Heart left ventricle (tissue), 16 donors: ENCODE data around the gene EIPR1. TPM values are rescaled to one million over a fixed set of nuclear protein-coding genes. Genes with fewer than 3 reads are reported as not detected.
A peak's percentile ranks its signal among the peaks of the same experiment; 100 is the strongest.

ENCODE experiments used
- ATAC-seq, 4 donors: fragments of 200-7000 bp; cut with Tn5 transposase; one replicate each; pipeline ENCODE4 v1.9.1; 2020 to 2022; ENCODE audit warnings: moderate library complexity in 4 of 4, mild to moderate bottlenecking in 3 of 4, moderate number of reproducible peaks in 1 of 4
- DNase-seq, 5 donors: peaks; one replicate each; pipeline ENCODE4 v3.0.0-alpha.2; 2020
- H3K27ac ChIP-seq, 12 donors: fragments of 200-600 bp; sonication (generic) in 4 of 12; one replicate each; pipeline versions ENCODE4 v1.5.0 to v1.8.0; 2016 to 2022; ENCODE audit warnings: mild to moderate bottlenecking in 2 of 12
- H3K27me3 ChIP-seq, 9 donors: fragments of 200-600 bp; sonication (generic) in 2 of 9; one replicate each; pipeline versions ENCODE4 v1.5.1 to v1.8.0; 2016 to 2022; ENCODE audit warnings: mild to moderate bottlenecking in 3 of 9
- H3K36me3 ChIP-seq, 9 donors: fragments of 200-600 bp; sonication (generic) in 2 of 9; one replicate each; pipeline versions ENCODE4 v1.5.0 to v1.8.0; 2018 to 2022; ENCODE audit warnings: mild to moderate bottlenecking in 2 of 9
- H3K4me1 ChIP-seq, 12 donors: fragments of 200-600 bp; sonication (generic) in 4 of 12; one replicate each; pipeline versions ENCODE4 v1.5.0 to v1.8.0; 2016 to 2022; ENCODE audit warnings: mild to moderate bottlenecking in 3 of 12
- H3K4me3 ChIP-seq, 12 donors: fragments of 200-600 bp; sonication (generic) in 4 of 12; one replicate each; pipeline versions ENCODE4 v1.5.0 to v1.8.0; 2017 to 2022; ENCODE audit warnings: mild to moderate bottlenecking in 9 of 12, moderate library complexity in 4 of 12
- H3K9me3 ChIP-seq, 12 donors: fragments of 200-600 bp; sonication (generic) in 4 of 12; one replicate each; pipeline versions ENCODE4 v1.5.0 to v1.8.0; 2016 to 2022; ENCODE audit warnings: mild to moderate bottlenecking in 1 of 12
- POLR2A ChIP-seq, 2 donors: fragments of 450-650 bp; IDR thresholded peaks; one replicate each; pipeline ENCODE4 v1.6.1; 2017; ENCODE audit warnings: antibody characterized with exemption in 2 of 2, mild to moderate bottlenecking in 2 of 2, moderate library complexity in 2 of 2
- WGBS, 4 donors: extraction: QIAGEN DNeasy Blood & Tissue Kit in 2 of 4; methylation state at CpG; one replicate each; pipeline versions ENCODE4 v1.1.5 to v1.1.7; 2013 to 2018; 5-methylcytosine and 5-hydroxymethylcytosine counted together
- intact Hi-C, 10 donors: fragments of 100-400 bp; cut with DNase I; formaldehyde crosslinking; loops; one replicate each; pipeline versions ENCODE4 v1.11.1 to v1.14.2; 2022
- polyA plus RNA-seq, 2 donors: library from polyadenylated mRNA; stranded (reverse); fragments of 200-250 nt; gene quantifications; one replicate each; pipeline ENCODE4 v1.2.3, GENCODE V29; 2013
- total RNA-seq, 9 donors: library from RNA; depleted of rRNA in 2 of 9; stranded (reverse); fragments of >200 nt in 2 of 9; fragmentation: NEBNext Ultra II Directional in 3 of 9; extraction: Animal tissue kit (Norgen Biotek cat#: 25700) in 3 of 9; gene quantifications; one replicate each; pipeline versions ENCODE4 v1.1.0 to v1.2.4, GENCODE V29; 2016 to 2023
- TF ChIP-seq, protein P1 (sequence below), 12 donors: fragments of 200-600 bp; sonication (generic) in 4 of 12; IDR thresholded peaks; one replicate each; pipeline versions ENCODE4 v1.5.0 to v1.8.0; 2018 to 2022; ENCODE audit warnings: antibody characterized with exemption in 12 of 12, mild to moderate bottlenecking in 5 of 12
- donor health status: ischemic (EF 13 %, LVEDD 7.1; RV severe dilation, severe dysfunction).
- donor health status: healthy with polysubstance abuse.
- donor health status: DM: no; HTN: yes; CAD: no.
- donor health status: DM: no; HTN: no; CAD: no.
- donor health status: ischemic (EF 25% LVEDD 6.9; RV normal size, moderate dysfunction).
- donor health status: ischemic (EF 25% LVEDD 5.7; RV mildly dilated, moderate dysfunction).
- donor health status: healthy.
- donor health status: DM: yes; HTN: yes; CAD: no.
- donor health status: ischemic (EF 35%, LVEDD 5.7; RV mildly dilated, moderate dysfunction).
- donor health status: nonischemic (EF 11% LVEDD 7.7; RV severe dilation, severe dysfunction).
- donor health status: DM: yes; HTN: yes; CAD: no.
- donor health status: PGD.
- donor health status: ischemic (EF 29% LVEDD 5.4; RV normal size, mild dysfunction).
- donor health status: nonischemic (EF 23%, LVEDD 6.1; RV moderate dilation, normal function).

EIPR1 gene
- total and polyA plus RNA-seq, 11 donors = 7.9 to 26.1 (median 13.3) TPM

DNA sequence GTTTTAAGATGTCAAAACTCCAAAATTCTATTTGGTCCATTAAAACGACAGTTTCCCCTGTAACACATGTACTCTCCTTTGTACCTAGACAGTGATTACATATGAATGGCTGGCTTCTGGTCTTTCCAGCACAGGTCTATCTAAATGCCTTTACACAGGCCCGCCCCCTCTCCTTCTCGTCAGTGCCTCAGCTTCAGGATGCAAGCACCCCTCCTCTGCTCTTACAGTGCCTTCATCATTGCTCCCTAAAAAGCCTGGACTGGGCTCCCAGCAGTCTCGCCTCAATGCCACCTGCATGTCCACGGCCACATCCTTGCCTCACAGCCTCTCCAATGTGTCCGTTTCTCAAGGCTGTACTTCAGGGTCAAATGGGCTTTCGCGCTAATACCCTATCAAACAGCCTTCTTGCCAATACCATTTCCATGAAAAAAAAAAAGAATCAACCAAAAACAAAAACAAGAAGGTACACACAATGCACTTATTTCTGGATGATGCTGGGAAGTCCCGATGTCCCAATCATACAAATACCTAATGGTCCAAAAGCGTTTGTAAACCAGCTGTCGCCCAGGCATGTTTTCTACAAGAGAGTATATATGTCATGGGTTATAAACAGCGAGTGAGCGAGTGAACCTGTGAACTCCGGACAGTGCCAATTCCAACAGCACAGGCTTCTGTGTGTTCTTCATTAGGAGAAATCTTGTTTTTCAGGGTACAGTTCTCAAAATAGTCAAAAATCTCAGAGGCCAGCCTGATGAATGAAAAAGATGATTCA lies 77.2 kb downstream of the EIPR1 start:
- Histone ChIP-seq H3K4me3 (no peak overlapping the region), H3K27ac (no peak overlapping the region), H3K36me3 (peaks cover 0 to 7% (median 0%) of the 10 kb centered on the region in 9 donors), H3K9me3 (no peaks in the 10 kb centered on the region), H3K4me1 (peaks cover 0 to 14% (median 5%) of the 10 kb centered on the region in 12 donors), H3K27me3 (no peaks in the 10 kb centered on the region)
- DNase-seq (no peak), ATAC-seq (no peak)
- no peak for TF ChIP-seq POLR2A (IDR thresholded peaks at IDR 0.05)
- TF ChIP-seq, protein P1, sequence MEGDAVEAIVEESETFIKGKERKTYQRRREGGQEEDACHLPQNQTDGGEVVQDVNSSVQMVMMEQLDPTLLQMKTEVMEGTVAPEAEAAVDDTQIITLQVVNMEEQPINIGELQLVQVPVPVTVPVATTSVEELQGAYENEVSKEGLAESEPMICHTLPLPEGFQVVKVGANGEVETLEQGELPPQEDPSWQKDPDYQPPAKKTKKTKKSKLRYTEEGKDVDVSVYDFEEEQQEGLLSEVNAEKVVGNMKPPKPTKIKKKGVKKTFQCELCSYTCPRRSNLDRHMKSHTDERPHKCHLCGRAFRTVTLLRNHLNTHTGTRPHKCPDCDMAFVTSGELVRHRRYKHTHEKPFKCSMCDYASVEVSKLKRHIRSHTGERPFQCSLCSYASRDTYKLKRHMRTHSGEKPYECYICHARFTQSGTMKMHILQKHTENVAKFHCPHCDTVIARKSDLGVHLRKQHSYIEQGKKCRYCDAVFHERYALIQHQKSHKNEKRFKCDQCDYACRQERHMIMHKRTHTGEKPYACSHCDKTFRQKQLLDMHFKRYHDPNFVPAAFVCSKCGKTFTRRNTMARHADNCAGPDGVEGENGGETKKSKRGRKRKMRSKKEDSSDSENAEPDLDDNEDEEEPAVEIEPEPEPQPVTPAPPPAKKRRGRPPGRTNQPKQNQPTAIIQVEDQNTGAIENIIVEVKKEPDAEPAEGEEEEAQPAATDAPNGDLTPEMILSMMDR (IDR thresholded peaks at IDR 0.05) = no peak
- 93 to 96% (median 94%) methylated on average over 14 of the region's 14 CpGs for WGBS, 4 donors
- intact Hi-C loops = loop anchor here (5.0 to 10.0 kb wide), 6 partner anchors 293 to 1448 kb away; no protein-coding TSS in a partner anchor

GRCh38 chr2:3299703-3300102 lies 77.9 kb downstream of the EIPR1 start:
- DNase-seq = no peak
- no peak for ATAC-seq
- no peak for TF ChIP-seq POLR2A (IDR thresholded peaks at IDR 0.05)
- TF ChIP-seq, protein P1 (IDR thresholded peaks at IDR 0.05) = no peak
- Histone ChIP-seq H3K27ac (no peak overlapping the region), H3K4me1 (peaks cover 0 to 14% (median 5%) of the 10 kb centered on the region in 12 donors), H3K9me3 (no peaks in the 10 kb centered on the region), H3K27me3 (no peaks in the 10 kb centered on the region), H3K4me3 (no peak overlapping the region), H3K36me3 (peaks cover 0 to 7% (median 0%) of the 10 kb centered on the region in 9 donors)
- intact Hi-C loops = loop anchor here (5.0 to 10.0 kb wide), 6 partner anchors 292 to 1447 kb away; no protein-coding TSS in a partner anchor
- 96 to 97% (median 97%) methylated on average over 7 of the region's 7 CpGs for WGBS, 4 donors

- intact Hi-C loops = no loop called here
- no peak for TF ChIP-seq POLR2A (IDR thresholded peaks at IDR 0.05)
- TF ChIP-seq, protein P1 (IDR thresholded peaks at IDR 0.05) = no peak
- no peaks in the 10 kb centered on the region for H3K9me3 ChIP-seq
- 92 to 96% (median 96%) methylated on average over 12 of the region's 12 CpGs for WGBS, 4 donors
- no peaks in the 10 kb centered on the region for H3K27me3 ChIP-seq
- peaks cover 0 to 7% (median 0%) of the 10 kb centered on the region in 9 donors for H3K36me3 ChIP-seq
- ATAC-seq (no peak), DNase-seq (peak in 1 of 5 donors; percentile 42)
- H3K4me1 ChIP-seq = peaks cover 0 to 14% (median 5%) of the 10 kb centered on the region in 12 donors
- no peak overlapping the region for H3K4me3 ChIP-seq
- no peak overlapping the region for H3K27ac ChIP-seq
Observed at GRCh38 chr2:3299130-3299529, 78.5 kb downstream of the EIPR1 start.

DNA sequence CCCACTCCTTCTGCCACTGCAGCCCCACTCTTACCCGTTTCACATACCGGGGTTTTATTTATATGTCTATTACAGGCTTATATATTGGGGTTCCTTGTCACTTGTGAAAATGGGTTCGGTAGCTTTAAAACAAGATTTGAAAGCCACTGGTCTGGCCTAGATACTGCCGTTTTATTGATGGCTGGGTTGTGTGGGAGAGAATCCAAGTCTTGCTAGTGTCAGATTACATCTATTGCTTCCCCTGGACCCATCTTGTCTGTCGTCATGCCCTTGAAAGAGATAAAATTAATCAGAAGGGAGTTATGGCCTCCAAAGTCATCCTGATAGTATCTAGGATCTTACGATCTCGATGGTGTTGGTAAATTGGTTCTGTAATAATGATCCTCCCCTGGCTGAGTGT lies 79.4 kb downstream of the EIPR1 start:
- intact Hi-C loops = no loop called here
- Histone ChIP-seq H3K9me3 (no peaks in the 10 kb centered on the region), H3K4me3 (no peak overlapping the region), H3K27me3 (no peaks in the 10 kb centered on the region), H3K4me1 (peaks cover 0 to 4% (median 2%) of the 10 kb centered on the region in 12 donors), H3K27ac (no peak overlapping the region), H3K36me3 (peaks cover 0 to 7% (median 0%) of the 10 kb centered on the region in 9 donors)
- TF ChIP-seq, protein P1 (IDR thresholded peaks at IDR 0.05) = no peak
- DNase-seq (no peak), ATAC-seq (no peak)
- 91 to 93% (median 92%) methylated on average over 7 of the region's 7 CpGs for WGBS, 4 donors
